Panc1 (cell line): ENCODE results near the gene CEBPE. TPM values are rescaled to one million over a fixed set of nuclear protein-coding genes. Genes with fewer than 3 reads are reported as not detected.

ENCODE experiments used
- ATAC-seq: fragments of 200-7000 bp; cut with Tn5 transposase; 2 replicates; pipeline ENCODE4 v1.9.1; 2020; ENCODE audit warnings: mild to moderate bottlenecking, moderate library complexity
- BruUV-seq: library from RNA; stranded (reverse); fragments of 400-500 nt; replicated peaks from 2 replicates; lab custom pipeline; 2021; lab: Mats Ljungman, UMichigan
- CTCF ChIA-PET: fragments of 300-600 bp; sonication (Branson Sonifier 250); formaldehyde crosslinking; loops from one replicate; lab custom pipeline; 2022; ENCODE audit warnings: antibody characterized with exemption; lab: Charles Lee
- POLR2A ChIA-PET: fragments of 300-600 bp; sonication (Branson Sonifier 250); formaldehyde crosslinking; loops from one replicate; lab custom pipeline; 2022; ENCODE audit warnings: antibody characterized with exemption; lab: Charles Lee
- DNase-seq: peaks from one replicate; pipeline ENCODE4 v3.0.0-alpha.2; 2010; ENCODE audit warnings: low read depth, low spot score
- H3K27ac ChIP-seq: 2 replicates; pipeline ENCODE4 v1.5.1; 2011; ENCODE audit warnings: mild to moderate bottlenecking, low read length, inconsistent platforms
- H3K27me3 ChIP-seq: fragments of 200-500 bp; sonication (Bioruptor generic); 2 replicates; pipeline ENCODE4 v1.6.0; 2014; ENCODE audit warnings: low read length, inconsistent platforms; ENCODE audit not compliant: control insufficient read depth, insufficient read depth
- H3K36me3 ChIP-seq: fragments of 200-500 bp; sonication (Bioruptor generic); 2 replicates; pipeline ENCODE4 v1.5.1; 2014; ENCODE audit warnings: inconsistent platforms, mild to moderate bottlenecking, low read length, moderate library complexity; ENCODE audit not compliant: control insufficient read depth, insufficient read depth
- H3K4me1 ChIP-seq: 2 replicates; pipeline ENCODE4 v1.5.1; 2011; ENCODE audit warnings: inconsistent platforms, mild to moderate bottlenecking, low read length, moderate library complexity; ENCODE audit not compliant: control insufficient read depth, insufficient read depth
- H3K4me3 ChIP-seq, 2 experiments: 2 replicates each; pipeline ENCODE4 v1.5.1; 2011 to 2012; ENCODE audit warnings: low read depth in 2 of 2, low read length in 2 of 2, mild to moderate bottlenecking in 2 of 2, inconsistent platforms in 1 of 2, moderate library complexity in 1 of 2
- H3K9me3 ChIP-seq: fragments of 200-500 bp; sonication (Bioruptor generic); 2 replicates; pipeline ENCODE4 v1.5.1; 2014; ENCODE audit warnings: low read depth, mild to moderate bottlenecking, inconsistent platforms, low read length, moderate library complexity; ENCODE audit not compliant: control insufficient read depth, insufficient read depth
- POLR2AphosphoS5 ChIP-seq: IDR thresholded peaks from 2 replicates; pipeline ENCODE4 v1.6.1; 2012; ENCODE audit warnings: mild to moderate bottlenecking, low read depth, low read length, moderate library complexity
- SIN3A ChIP-seq: IDR thresholded peaks from 2 replicates; pipeline ENCODE4 v1.6.1; 2012; ENCODE audit warnings: low read depth, mild to moderate bottlenecking, low read length, moderate library complexity, borderline replicate concordance; ENCODE audit not compliant: insufficient read depth
- TCF7L2 ChIP-seq: IDR thresholded peaks from 2 replicates; pipeline ENCODE4 v1.6.1; 2011; ENCODE audit warnings: mild to moderate bottlenecking, low read depth, low read length, inconsistent platforms
- in situ Hi-C: cut with HindIII; loops from 2 replicates; pipeline ENCODE4 v1.10.0; 2016; ENCODE audit warnings: low sequenced_read_pairs, low pct_unique_long_range_greater_than_20kb
- intact Hi-C: fragments of 100-400 bp; cut with micrococcal nuclease; formaldehyde crosslinking; loops from one replicate; pipeline ENCODE4 v1.10.0; 2022; ENCODE audit not compliant: unreplicated experiment
- total RNA-seq: library from RNA; stranded (reverse); gene quantifications from one replicate; pipeline ENCODE4 v1.2.1, GENCODE V29; 2021; ENCODE audit not compliant: unreplicated experiment
- TF ChIP-seq, protein P1 (sequence below), 2 experiments: IDR thresholded peaks; 2 replicates each; pipeline ENCODE4 v1.6.1; 2011 to 2012; ENCODE audit warnings: low read depth in 2 of 2, control low read depth in 1 of 2, low read length in 1 of 2, mild to moderate bottlenecking in 1 of 2, moderate library complexity in 1 of 2; ENCODE audit not compliant: insufficient read depth in 1 of 2
- TF ChIP-seq, protein P2 (sequence below): fragments of 450-650 bp; IDR thresholded peaks from 2 replicates; pipeline ENCODE4 v1.5.1; 2017; ENCODE audit warnings: mild to moderate bottlenecking

The CEBPE gene
- total RNA-seq, 1 experiment from 2014 or later = not detected

DNA sequence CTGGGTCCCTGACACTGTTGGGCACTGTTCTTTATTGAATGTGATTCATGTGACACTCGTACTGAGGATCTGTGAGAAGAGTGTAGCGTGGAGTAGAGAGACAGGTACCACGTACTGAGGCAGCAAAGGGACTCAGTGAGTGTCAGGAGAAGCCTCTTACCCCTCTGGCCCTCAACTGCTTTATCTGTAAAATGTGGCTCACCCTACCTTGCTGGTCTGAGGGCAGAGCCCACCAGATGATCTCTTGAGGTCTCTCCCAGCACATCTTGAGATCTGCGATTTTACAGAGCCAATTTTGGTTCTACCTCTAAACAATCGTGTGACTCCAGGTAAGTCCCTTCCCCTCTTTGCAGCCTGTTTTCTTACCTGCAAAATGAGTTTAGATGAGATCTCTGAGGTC, 3.1 kb downstream of the CEBPE start:
- DNase-seq (no peak), ATAC-seq (no peak)
- no TSS peak for BruUV-seq
- H3K9me3 ChIP-seq = no peaks in the 10 kb centered on the region
- H3K4me1 ChIP-seq = no peaks in the 10 kb centered on the region
- no peaks in the 10 kb centered on the region for H3K36me3 ChIP-seq
- H3K27ac ChIP-seq = no peak overlapping the region
- ChIA-PET POLR2A (no interaction called here), CTCF (no interaction called here)
- TF ChIP-seq, protein P1, sequence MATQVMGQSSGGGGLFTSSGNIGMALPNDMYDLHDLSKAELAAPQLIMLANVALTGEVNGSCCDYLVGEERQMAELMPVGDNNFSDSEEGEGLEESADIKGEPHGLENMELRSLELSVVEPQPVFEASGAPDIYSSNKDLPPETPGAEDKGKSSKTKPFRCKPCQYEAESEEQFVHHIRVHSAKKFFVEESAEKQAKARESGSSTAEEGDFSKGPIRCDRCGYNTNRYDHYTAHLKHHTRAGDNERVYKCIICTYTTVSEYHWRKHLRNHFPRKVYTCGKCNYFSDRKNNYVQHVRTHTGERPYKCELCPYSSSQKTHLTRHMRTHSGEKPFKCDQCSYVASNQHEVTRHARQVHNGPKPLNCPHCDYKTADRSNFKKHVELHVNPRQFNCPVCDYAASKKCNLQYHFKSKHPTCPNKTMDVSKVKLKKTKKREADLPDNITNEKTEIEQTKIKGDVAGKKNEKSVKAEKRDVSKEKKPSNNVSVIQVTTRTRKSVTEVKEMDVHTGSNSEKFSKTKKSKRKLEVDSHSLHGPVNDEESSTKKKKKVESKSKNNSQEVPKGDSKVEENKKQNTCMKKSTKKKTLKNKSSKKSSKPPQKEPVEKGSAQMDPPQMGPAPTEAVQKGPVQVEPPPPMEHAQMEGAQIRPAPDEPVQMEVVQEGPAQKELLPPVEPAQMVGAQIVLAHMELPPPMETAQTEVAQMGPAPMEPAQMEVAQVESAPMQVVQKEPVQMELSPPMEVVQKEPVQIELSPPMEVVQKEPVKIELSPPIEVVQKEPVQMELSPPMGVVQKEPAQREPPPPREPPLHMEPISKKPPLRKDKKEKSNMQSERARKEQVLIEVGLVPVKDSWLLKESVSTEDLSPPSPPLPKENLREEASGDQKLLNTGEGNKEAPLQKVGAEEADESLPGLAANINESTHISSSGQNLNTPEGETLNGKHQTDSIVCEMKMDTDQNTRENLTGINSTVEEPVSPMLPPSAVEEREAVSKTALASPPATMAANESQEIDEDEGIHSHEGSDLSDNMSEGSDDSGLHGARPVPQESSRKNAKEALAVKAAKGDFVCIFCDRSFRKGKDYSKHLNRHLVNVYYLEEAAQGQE (IDR thresholded peaks at IDR 0.05; ENCODE audit: insufficient read depth in 1 of 2, low read depth in 2 of 2, low read length in 1 of 2) = no peak
- TF ChIP-seq TCF7L2 (no peak), SIN3A (no peak), POLR2AphosphoS5 (no peak)
- TF ChIP-seq, protein P2, sequence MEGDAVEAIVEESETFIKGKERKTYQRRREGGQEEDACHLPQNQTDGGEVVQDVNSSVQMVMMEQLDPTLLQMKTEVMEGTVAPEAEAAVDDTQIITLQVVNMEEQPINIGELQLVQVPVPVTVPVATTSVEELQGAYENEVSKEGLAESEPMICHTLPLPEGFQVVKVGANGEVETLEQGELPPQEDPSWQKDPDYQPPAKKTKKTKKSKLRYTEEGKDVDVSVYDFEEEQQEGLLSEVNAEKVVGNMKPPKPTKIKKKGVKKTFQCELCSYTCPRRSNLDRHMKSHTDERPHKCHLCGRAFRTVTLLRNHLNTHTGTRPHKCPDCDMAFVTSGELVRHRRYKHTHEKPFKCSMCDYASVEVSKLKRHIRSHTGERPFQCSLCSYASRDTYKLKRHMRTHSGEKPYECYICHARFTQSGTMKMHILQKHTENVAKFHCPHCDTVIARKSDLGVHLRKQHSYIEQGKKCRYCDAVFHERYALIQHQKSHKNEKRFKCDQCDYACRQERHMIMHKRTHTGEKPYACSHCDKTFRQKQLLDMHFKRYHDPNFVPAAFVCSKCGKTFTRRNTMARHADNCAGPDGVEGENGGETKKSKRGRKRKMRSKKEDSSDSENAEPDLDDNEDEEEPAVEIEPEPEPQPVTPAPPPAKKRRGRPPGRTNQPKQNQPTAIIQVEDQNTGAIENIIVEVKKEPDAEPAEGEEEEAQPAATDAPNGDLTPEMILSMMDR = no peak
- in situ Hi-C loops = no loop called here
- no peak overlapping the region for H3K4me3 ChIP-seq
- H3K27me3 ChIP-seq = no peaks in the 10 kb centered on the region
- intact Hi-C loops = no loop called here

DNA sequence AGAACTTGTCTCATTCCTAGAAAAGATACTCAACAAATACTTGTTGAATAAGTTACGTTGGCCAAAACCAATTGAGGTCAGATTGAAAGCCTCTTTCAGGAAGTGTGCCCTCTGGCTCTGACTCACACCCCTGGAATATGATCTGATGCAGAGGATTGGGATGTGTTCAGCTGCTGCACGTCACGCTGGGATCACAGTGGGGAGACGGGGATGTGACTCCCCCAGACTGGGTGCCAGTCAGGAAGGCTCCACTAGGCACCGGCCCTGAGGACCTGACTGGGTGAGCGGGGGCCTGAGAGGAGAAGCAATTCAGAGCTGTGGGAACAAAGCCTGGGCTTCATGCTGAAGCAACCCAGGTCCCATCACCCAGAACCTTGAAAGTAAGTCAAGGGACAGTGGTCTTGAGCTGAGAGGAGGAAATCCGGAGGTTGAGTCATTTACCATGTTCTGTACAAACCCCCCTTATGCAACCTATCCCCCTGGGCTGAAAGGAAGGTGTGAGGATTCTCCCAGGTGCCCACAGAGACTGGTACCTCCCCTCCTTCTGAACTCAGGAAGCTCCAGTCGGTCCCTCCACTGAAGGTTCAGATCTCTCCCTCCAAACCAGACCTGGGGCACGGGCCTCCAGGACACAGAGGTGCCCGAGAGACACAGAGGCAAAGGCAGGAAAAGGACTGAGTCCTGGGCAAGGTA, 3.9 kb downstream of the CEBPE start:
- BruUV-seq = no TSS peak

More for the DNA sequence above, 3.9 kb downstream of the CEBPE start:
- Histone ChIP-seq H3K27me3 (no peaks in the 10 kb centered on the region), H3K27ac (no peak overlapping the region), H3K4me1 (no peaks in the 10 kb centered on the region), H3K4me3 (no peak overlapping the region), H3K36me3 (no peaks in the 10 kb centered on the region), H3K9me3 (no peaks in the 10 kb centered on the region)
- TF ChIP-seq, protein P2 = no peak
- TF ChIP-seq SIN3A (no peak), TCF7L2 (no peak), POLR2AphosphoS5 (no peak)
- TF ChIP-seq, protein P1 (IDR thresholded peaks at IDR 0.05; ENCODE audit: insufficient read depth in 1 of 2, low read depth in 2 of 2, low read length in 1 of 2) = no peak
- intact Hi-C loops = no loop called here
- in situ Hi-C loops = no loop called here
- ChIA-PET POLR2A (no interaction called here), CTCF (no interaction called here)
- ATAC-seq = peak; percentile 63; the same call in 1 of the 2 replicates
- DNase-seq = no peak
